ENCODE measurements around the gene ST3GAL3. TPM values are rescaled to one million over a fixed set of nuclear protein-coding genes. Genes with fewer than 3 reads are reported as not detected.

Gene ST3GAL3
- total and polyA plus RNA-seq, 2 of the 13 experiments (the other 11 are each of a cell fraction or from before 2014, with no cell fraction given), result 5.1 to 8.1 TPM

GRCh38 chr1:43707190-43708001 is at the start of gene ST3GAL3 (continued):
- TF ChIP-seq AGO2 (optimal IDR thresholded peaks at IDR 0.05; ENCODE audit: low read depth, low read length), result peak; percentile 87
- TF ChIP-seq PHF21A (CRISPR knock-in tag; IDR thresholded peaks at IDR 0.05), result peak; percentile 75; the same call in 1 of the 2 replicates
- TF ChIP-seq ZNF253 (CRISPR knock-in tag; IDR thresholded peaks at IDR 0.05; ENCODE audit: borderline replicate concordance), result no peak; the same call in 1 of the 2 replicates
- 0 out of 2 replicates have a peak, but pooled peaks have one; percentile 55 for TF ChIP-seq MEF2D (CRISPR knock-in tag; IDR thresholded peaks at IDR 0.05)
- peak; percentile 52; the same call in 1 of the 2 replicates for TF ChIP-seq SOX5 (CRISPR knock-in tag; IDR thresholded peaks at IDR 0.05; ENCODE audit: borderline replicate concordance)
- peak; percentile 51; the same call in 1 of the 2 replicates for TF ChIP-seq NCOA2 (CRISPR knock-in tag; IDR thresholded peaks at IDR 0.05)
- TF ChIP-seq MIER2 (CRISPR knock-in tag; IDR thresholded peaks at IDR 0.05), result no peak
- TF ChIP-seq TBX2 (CRISPR knock-in tag; IDR thresholded peaks at IDR 0.05; ENCODE audit: borderline replicate concordance), result peak; percentile 42
- TF ChIP-seq ZNF142 (CRISPR knock-in tag; IDR thresholded peaks at IDR 0.05), result peak; percentile 68; the same call in 1 of the 2 replicates
- 0 out of 2 replicates have a peak, but pooled peaks have one; percentile 28 for TF ChIP-seq ZNF296 (CRISPR knock-in tag; conservative IDR thresholded peaks at IDR 0.05)
- peak; percentile 24 for TF ChIP-seq SKI (IDR thresholded peaks at IDR 0.05; ENCODE audit: partially characterized antibody)
- TF ChIP-seq REST (IDR thresholded peaks at IDR 0.05; ENCODE audit: borderline replicate concordance in 1 of 2, low read depth in 1 of 2, low read length in 2 of 2), result no peak
- peak; percentile 52; the same call in 1 of the 2 replicates for TF ChIP-seq ZBTB26 (CRISPR knock-in tag; IDR thresholded peaks at IDR 0.05; ENCODE audit: borderline replicate concordance)
- TF ChIP-seq ZFP90 (CRISPR knock-in tag; IDR thresholded peaks at IDR 0.05; ENCODE audit: borderline replicate concordance), result peak; percentile 46; the same call in 1 of the 2 replicates
- no peak for TF ChIP-seq ZFP36 (IDR thresholded peaks at IDR 0.05; ENCODE audit: borderline replicate concordance, low read depth, low read length, partially characterized antibody)
- TF ChIP-seq GLI4 (CRISPR knock-in tag; IDR thresholded peaks at IDR 0.05; ENCODE audit: borderline replicate concordance), result 0 out of 2 replicates have a peak, but pooled peaks have one; percentile 52
- TF ChIP-seq JUND (CRISPR knock-in tag; IDR thresholded peaks at IDR 0.05), result 0 out of 2 replicates have a peak, but pooled peaks have one; percentile 47

All from HepG2 (cell line).